GM21526 (cell line): Measurements from ENCODE around the gene ST6GALNAC5.
"Not testable (repeated sequence)": the region's sequence is repeated elsewhere in the genome, so short reads cannot be mapped to it uniquely, and the experiment has no call there.

Source experiments
- ATAC-seq: cut with Tn5 transposase; IDR thresholded peaks from one replicate; pipeline ENCODE4 v1.9.1; 2021; ENCODE audit warnings: moderate library complexity; ENCODE audit not compliant: unreplicated experiment, low FRiP score

Gene ST6GALNAC5

GRCh38 chr1:76929136-76929535 is 61.9 kb downstream of the ST6GALNAC5 start:
- ATAC-seq: no peak

- no peak for ATAC-seq
Measured at GRCh38 chr1:76933847-76934815, 66.9 kb downstream of the ST6GALNAC5 start.

- no peak for ATAC-seq
Measured at GRCh38 chr1:76938304-76938703, 71.0 kb downstream of the ST6GALNAC5 start.

DNA sequence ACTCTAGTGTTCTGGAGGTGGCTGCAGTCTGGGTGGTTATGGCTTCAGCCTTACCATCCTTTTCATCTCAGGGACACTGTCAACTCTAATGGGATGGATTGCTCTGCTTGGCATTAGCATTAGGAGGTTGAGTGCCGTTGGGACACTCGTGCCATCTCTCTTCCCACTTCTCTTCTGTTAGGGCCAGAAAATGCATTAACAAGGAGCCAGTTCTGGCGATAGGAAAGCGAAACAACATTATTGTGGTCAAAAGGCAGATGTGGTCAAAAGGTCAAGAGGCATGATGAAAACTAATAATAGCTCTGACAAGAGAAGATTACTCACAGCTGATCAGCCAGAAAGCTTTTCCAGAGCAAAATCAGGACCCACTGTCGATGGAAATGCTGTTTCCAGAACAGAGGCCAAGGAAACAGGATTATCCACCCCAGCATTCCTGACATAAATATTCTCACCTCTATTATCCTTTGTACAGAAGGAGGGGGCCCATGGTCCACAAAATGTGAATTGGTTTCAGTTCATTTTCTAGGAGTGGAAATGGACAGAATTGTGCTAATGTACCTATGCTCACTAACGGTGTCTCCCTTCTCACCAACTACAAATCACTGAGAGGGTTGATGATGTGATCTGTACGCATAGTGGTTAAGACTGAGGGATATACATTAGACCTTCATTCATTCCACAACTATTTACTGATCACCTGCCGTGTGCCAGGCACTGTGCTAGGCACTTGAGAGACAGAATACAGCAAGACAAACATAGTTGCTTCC is 72.0 kb downstream of the ST6GALNAC5 start:
- ATAC-seq: no peak

- ATAC-seq: no peak
Measured at GRCh38 chr1:76939817-76940216, 72.5 kb downstream of the ST6GALNAC5 start.

DNA sequence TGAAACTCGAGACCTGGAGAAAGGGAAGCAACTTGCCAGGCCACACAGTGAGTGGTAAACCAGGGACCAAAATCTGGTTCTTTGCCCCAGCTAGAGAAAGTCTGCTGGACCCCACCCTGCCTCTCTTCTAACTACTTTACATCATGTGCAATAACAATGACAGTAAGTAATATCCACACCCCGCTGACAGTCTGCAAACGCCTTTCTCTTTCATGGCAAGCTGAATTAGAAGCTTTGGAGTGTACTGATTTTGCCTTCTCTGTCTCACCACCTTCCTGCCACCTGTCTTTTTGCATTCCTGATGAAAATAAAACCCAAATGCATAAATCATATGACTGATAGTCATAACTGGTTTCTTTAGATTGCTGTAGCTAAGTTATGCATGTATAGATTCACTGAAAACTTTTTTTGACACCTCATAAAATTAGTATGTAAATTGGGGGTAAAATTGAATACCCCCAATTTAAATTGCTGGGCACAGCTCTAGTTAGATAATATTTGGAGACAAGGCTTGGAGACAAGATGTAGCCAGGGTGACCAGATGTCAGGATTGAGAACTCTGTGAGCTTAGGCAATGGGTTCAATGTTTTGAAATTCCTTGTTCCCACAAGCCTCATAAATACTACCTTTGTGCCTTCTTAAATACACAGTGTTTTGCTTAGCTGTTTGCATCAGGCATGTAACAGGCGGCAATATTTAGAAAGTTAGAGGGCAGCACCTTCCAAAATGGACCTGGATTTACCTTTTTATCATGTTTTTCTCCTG is 73.5 kb downstream of the ST6GALNAC5 start:
- ATAC-seq: no peak

- no peak for ATAC-seq
Measured at GRCh38 chr1:76942549-76942948, 75.3 kb downstream of the ST6GALNAC5 start.

- ATAC-seq: no peak
Measured at GRCh38 chr1:76944942-76945341, 77.7 kb downstream of the ST6GALNAC5 start.

- no peak for ATAC-seq
Measured at GRCh38 chr1:76948846-76949245, 81.6 kb downstream of the ST6GALNAC5 start.

DNA sequence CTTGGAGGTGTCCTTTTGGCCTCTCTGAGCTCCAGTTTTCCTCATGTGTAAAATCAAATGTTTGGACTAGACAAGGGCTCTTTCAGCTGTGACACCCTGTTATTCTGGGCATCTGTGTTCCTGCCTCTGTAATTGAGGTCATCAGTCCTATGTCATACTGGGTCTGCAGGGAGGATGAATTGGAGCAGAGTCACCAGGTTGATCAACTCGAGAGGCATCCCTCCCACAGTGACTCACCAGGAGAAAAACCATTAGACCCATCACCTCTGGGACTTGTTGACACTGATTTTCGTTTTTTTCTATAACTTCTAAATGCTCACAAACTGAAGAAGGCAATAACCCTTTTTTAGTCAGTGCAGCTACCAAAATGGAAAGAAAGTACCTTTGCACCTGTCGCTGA is 82.2 kb downstream of the ST6GALNAC5 start:
- ATAC-seq: no peak

- no peak for ATAC-seq
Measured at GRCh38 chr1:76950306-76950705, 83.0 kb downstream of the ST6GALNAC5 start.

- no peak for ATAC-seq
Measured at GRCh38 chr1:76951153-76951552, 83.9 kb downstream of the ST6GALNAC5 start.

DNA sequence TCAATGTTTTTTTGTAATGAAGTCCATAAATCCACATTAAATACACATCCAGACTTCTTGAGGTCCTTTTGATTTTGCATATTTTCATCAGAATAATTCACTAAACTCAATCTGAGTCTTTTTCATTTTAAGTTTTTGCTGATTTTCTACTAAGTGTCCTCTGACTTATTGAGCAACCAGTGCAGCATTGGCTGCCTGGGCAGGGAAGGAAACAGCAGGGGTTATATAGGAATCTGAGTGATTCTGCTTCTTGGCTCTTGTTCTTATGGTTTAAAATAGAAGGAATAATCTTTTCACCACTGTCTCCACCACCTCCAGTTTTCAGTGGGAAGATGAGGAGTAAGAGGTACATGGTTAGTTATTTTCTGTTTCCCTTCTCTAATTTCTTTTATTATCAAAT is 88.4 kb downstream of the ST6GALNAC5 start:
- no peak for ATAC-seq

DNA sequence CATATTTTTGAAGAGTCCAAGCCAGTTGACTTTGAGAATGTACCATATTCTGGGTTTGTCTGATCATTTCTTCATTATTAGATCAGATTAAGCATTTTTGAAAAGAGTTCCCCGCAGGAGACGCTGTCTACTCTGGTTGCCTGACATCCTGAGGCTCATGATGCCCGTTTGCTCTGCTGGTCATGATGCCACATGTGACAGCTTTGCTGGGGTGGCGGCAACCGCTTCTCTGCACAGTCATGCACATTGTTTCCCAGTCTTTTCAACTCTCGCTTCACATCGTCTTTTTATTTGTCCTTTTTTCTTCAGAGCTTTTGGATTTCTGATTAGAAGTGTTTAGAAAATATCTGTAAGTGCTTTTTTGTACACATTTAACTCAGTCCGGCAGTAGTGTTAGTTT is 90.7 kb downstream of the ST6GALNAC5 start:
- ATAC-seq: no peak

DNA sequence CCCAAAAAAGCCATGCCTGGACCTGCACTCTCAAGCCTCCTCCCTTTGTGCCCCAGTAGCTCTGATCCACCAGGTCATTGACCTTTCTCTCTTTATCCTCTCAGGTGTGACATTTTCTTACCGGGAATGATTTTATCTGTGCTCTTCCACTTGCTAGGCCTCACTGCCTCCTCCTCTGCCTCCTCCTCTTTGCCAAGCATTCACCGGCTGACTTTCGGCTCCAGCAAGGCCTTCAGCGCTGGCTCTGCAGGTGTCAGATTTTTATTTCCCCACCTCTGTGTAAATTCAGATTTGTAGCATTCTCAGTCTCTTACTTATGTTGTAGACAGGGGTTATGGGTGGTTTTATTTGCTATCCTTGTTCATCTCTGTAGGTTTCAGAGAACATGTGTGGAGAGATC is 91.5 kb downstream of the ST6GALNAC5 start:
- no peak for ATAC-seq

DNA sequence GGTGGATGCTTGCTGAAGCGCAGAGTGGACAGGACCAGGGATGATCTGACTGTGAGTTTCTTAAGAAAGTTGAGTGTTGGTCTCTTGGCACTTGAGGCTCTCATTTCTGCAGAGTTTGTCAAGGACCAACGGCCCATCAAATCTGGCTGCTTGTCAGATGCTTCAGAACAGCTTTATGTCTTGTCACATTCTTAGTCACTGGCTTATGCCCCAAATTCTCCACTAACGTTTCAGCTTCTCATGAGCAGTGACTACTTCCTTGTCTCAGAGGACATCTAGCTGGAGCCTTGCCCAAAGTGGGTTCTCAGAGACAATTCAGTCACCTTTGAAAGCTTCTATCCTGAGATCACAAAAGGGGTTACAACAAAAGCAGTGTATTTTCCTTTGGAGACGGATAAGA is 92.3 kb downstream of the ST6GALNAC5 start:
- ATAC-seq: no peak

DNA sequence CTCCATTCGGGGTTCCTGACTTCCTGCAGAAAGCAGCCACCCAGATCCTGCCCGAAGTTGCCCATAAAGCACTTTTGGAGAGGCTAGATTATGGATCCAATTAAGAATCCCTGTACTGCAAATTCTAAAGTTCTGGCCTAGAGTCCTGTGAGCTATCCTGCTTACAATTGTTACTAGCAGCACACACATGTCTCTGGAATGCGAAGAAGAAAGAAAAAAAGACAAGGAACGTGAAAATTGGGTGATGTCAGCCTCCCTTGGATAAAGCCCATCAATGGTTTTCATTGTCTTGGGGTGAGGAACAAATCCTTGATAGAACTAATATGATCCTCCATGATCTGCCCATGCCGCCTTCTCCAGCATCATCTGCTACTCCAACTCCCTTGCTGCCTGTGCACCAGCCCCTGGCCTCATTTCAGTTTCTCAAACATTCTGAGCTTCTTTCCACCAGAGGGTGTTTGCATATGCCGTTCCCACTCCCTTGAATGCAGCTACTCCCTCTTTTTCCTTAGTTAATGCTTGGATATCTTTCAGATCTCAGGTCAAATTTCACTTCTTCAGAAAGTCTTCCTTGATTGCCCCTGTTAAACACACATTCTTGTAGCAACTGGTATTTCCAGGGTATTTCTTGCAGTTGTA is 94.0 kb downstream of the ST6GALNAC5 start:
- no peak for ATAC-seq

DNA sequence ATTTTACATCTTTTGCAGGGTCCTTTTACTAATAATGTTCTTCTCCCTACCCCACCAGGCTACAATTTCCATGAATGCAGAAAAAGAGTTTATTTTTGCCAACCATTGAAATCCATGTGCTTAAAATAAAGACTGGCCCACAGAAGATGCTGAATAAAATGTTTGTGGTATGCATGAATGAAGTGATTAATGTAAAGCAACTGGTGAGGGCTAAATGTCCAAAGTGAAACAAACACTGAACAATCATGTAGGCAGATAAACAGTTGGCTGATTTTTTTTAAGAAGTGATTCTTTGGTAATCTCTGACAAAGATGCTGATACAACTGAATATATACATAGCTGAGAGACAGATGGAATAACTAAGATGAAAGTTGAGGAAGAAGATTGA is 94.5 kb downstream of the ST6GALNAC5 start:
- no peak for ATAC-seq

- not testable (repeated sequence) for ATAC-seq
Measured at GRCh38 chr1:76981267-76981666, 114.0 kb downstream of the ST6GALNAC5 start.

GRCh38 chr1:76989976-76990375 is 122.7 kb downstream of the ST6GALNAC5 start:
- no peak for ATAC-seq
